GM12878 (cell line): ENCODE measurements around the gene ART5.
"Not testable (repeated sequence)": the region's sequence is repeated elsewhere in the genome, so short reads cannot be mapped to it uniquely, and the experiment has no call there.

Experiments
- EZH2 ChIP-seq: IDR thresholded peaks from 2 replicates; pipeline ENCODE4 v1.6.1; 2012; ENCODE audit warnings: low read depth, mild to moderate bottlenecking, control low read depth, inconsistent platforms, low read length, borderline replicate concordance; ENCODE audit not compliant: control insufficient read depth
- JUND ChIP-seq: IDR thresholded peaks from 2 replicates; pipeline ENCODE4 v1.6.1; 2012; ENCODE audit warnings: low read depth, mild to moderate bottlenecking, low read length, improper control_type of control experiment, moderate library complexity
- MLLT1 ChIP-seq: fragments of 450-650 bp; IDR thresholded peaks from 2 replicates; pipeline ENCODE4 v1.6.1; 2016; ENCODE audit warnings: mild to moderate bottlenecking
- POLR2A ChIP-seq: IDR thresholded peaks from 2 replicates; pipeline ENCODE4 v1.6.1; 2011; ENCODE audit warnings: low read depth, mild to moderate bottlenecking, low read length
- RFX5 ChIP-seq: IDR thresholded peaks from 2 replicates; pipeline ENCODE4 v1.6.1; 2011; ENCODE audit warnings: low read depth, low read length, improper control_type of control experiment
- SP1 ChIP-seq: IDR thresholded peaks from one replicate; pipeline ENCODE4 v1.6.1; 2011; ENCODE audit warnings: low read depth, low read length
- STAT1 ChIP-seq: fragments of 450-650 bp; conservative IDR thresholded peaks from 2 replicates; pipeline ENCODE4 v1.6.1; 2014; ENCODE audit warnings: antibody characterized with exemption, mild to moderate bottlenecking

DNA sequence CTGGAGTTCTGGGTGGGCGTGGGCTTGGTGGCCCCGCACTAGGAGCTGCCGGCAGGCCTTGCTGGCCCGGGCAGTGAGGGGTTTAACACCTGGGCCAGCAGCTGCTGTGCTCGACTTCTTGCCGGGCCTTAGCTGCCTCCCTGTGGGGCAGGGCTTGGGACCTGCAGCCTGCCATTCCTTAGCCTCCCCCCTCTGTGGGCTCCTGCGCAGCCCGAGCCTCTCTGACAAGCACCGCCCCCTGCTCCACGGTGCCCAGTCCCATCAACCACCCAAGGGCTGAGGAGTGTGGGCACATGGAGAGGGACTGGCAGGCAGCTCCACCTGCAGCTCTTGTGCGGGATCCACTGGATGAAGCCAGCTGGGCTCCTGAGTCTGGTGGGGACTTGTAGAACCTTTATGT, 53.0 kb downstream of the ART5 start:
- not testable (repeated sequence) for TF ChIP-seq EZH2, JUND, SP1, MLLT1, POLR2A, RFX5, STAT1
